Thyroid gland (tissue), 4 donors: Measurements from ENCODE around the gene MINDY4. TPM values are rescaled to one million over a fixed set of nuclear protein-coding genes. Genes with fewer than 3 reads are reported as not detected.

ENCODE experiments used
- DNase-seq, 2 donors: peaks; one replicate each; pipeline ENCODE4 v3.0.0-alpha.2; 2019
- H3K27ac ChIP-seq, 3 donors: fragments of 200-600 bp; sonication (generic); 1 replicate in 2 of 3; 2 replicates in 1 of 3; pipeline ENCODE4 v1.5.1; 2016 to 2019; ENCODE audit warnings: mild to moderate bottlenecking in 1 of 3, moderate library complexity in 1 of 3
- H3K27me3 ChIP-seq: fragments of 200-600 bp; sonication (generic); one replicate; pipeline ENCODE4 v1.5.1; 2019
- H3K36me3 ChIP-seq, 2 donors: fragments of 200-600 bp; sonication (generic); one replicate each; pipeline ENCODE4 v1.5.1; 2016 to 2019
- H3K4me1 ChIP-seq, 2 donors: fragments of 200-600 bp; sonication (generic); one replicate each; pipeline ENCODE4 v1.5.1; 2017 to 2019
- H3K4me3 ChIP-seq, 3 donors: fragments of 200-600 bp; sonication (generic); replicated peaks in 1 of 3; 1 replicate in 2 of 3; 2 replicates in 1 of 3; pipeline ENCODE4 v1.5.1; 2016; ENCODE audit warnings: mild to moderate bottlenecking in 1 of 3
- H3K9me3 ChIP-seq: fragments of 200-600 bp; sonication (generic); one replicate; pipeline ENCODE4 v1.5.1; 2017
- CTCF ChIP-seq, 6 experiments: fragments of 200-600 bp in 3 of 6; fragments of 450-650 bp in 3 of 6; sonication (generic) in 3 of 6; IDR thresholded peaks; one replicate each; pipeline ENCODE4 v1.5.1; 2016 to 2019; ENCODE audit warnings: antibody characterized with exemption in 6 of 6, mild to moderate bottlenecking in 2 of 6, inconsistent platforms in 1 of 6, moderate library complexity in 1 of 6
- POLR2A ChIP-seq, 2 donors: fragments of 450-650 bp; IDR thresholded peaks; one replicate each; pipeline ENCODE4 v1.6.1; 2017; ENCODE audit warnings: antibody characterized with exemption in 2 of 2, mild to moderate bottlenecking in 2 of 2, moderate library complexity in 1 of 2
- whole genome bisulfite sequencing, 2 donors: methylation state at CpG; one replicate each; pipeline ENCODE4 v1.1.5; 2017; 5-methylcytosine and 5-hydroxymethylcytosine counted together
- intact Hi-C: fragments of 100-400 bp; cut with DNase I; formaldehyde crosslinking; loops from one replicate; pipeline ENCODE4 v1.15.1; 2023
- total RNA-seq, 4 donors: library from RNA; depleted of rRNA; stranded (reverse); fragments of >200 nt; gene quantifications; one replicate each; pipeline ENCODE4 v1.2.3, GENCODE V29; 2016

MINDY4 gene
- total RNA-seq, 4 donors from 2014 or later = 17.9 to 33.2 (median 29.7) TPM

DNA sequence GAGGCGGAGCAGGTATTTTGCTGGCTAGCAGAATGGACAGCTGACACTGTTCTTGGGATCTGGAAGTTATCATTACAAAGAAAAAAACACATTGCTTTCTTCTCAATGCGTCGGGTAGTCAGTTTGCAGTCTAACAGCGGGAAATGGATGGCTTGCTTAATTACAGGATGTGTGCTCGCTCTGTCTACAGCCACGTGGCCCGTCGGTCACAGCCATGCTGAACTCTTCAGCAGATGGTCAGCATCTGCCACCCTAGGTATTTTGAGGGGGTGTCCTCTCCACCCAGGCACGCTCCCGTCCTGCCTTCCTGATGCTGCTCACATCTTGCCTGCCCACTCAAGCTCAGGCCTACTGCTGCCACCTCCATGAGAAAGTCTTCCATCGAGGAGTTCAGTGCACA, 39.6 kb upstream of the MINDY4 start:
- Histone ChIP-seq H3K27ac (no peak overlapping the region), H3K36me3 (no peaks in the 10 kb centered on the region), H3K9me3 (no peaks in the 10 kb centered on the region), H3K4me1 (no peaks in the 10 kb centered on the region), H3K4me3 (no peak overlapping the region), H3K27me3 (no peaks in the 10 kb centered on the region)
- no peak for TF ChIP-seq CTCF (IDR thresholded peaks at IDR 0.05)
- no peak for TF ChIP-seq POLR2A (IDR thresholded peaks at IDR 0.05)
- 74 to 82% methylated on average over 11 of the region's 11 CpGs for WGBS, 2 donors
- intact Hi-C loops = no loop called here
- DNase-seq = no peak

DNA sequence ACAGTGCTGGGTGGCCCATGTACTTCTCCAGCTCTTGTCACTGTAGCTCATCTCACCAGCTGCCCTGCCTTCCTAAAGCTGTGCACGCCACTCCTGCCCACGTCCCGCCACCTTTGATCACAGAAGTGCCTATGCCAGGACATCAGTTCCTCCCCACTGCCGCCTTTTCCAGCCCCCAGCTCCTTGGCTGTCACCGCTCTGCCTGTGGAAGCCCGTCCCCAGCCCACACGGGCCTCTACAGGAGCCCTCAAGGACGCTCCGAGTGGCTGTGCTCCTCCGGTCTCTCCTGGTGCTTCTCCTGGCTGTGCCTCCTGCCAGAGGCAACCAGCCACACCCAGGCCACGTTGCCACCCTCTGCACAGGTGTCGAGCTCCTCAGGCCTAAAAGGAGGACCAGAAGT, 38.6 kb upstream of the MINDY4 start:
- intact Hi-C loops = no loop called here
- H3K36me3 ChIP-seq = no peaks in the 10 kb centered on the region
- no peak for DNase-seq
- WGBS, 2 donors = 74 to 84% methylated on average over 11 to 12 of the region's 12 CpGs
- H3K9me3 ChIP-seq = no peaks in the 10 kb centered on the region
- H3K4me1 ChIP-seq = no peaks in the 10 kb centered on the region
- no peak overlapping the region for H3K4me3 ChIP-seq
- no peaks in the 10 kb centered on the region for H3K27me3 ChIP-seq
- H3K27ac ChIP-seq = no peak overlapping the region
- TF ChIP-seq CTCF (IDR thresholded peaks at IDR 0.05) (no peak), POLR2A (IDR thresholded peaks at IDR 0.05) (no peak)

DNA sequence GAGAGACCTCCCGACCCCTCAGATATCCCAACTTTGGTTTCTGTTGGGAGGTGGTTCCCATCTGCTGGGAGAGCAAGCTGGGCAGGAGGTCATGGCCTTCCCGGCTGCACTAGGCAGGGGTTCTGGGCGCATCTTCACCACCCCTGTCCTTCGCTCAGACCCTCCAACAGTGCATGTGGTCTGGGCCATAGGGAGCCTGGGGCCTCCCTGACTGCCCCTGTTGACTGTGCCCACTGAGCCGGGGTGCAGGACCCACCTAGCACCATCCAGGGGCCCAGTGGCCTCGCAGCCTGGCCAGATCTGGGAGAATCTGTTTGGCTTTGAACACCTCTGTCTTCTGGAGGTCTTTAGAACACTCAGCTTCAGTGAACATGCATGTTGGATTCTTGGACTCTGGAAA, 38.0 kb upstream of the MINDY4 start:
- H3K4me1 ChIP-seq = no peaks in the 10 kb centered on the region
- H3K27me3 ChIP-seq = no peaks in the 10 kb centered on the region
- 94 to 96% methylated on average over 5 to 6 of the region's 6 CpGs for WGBS, 2 donors
- no peaks in the 10 kb centered on the region for H3K36me3 ChIP-seq
- DNase-seq = no peak
- H3K9me3 ChIP-seq = no peaks in the 10 kb centered on the region
- no peak for TF ChIP-seq POLR2A (IDR thresholded peaks at IDR 0.05)
- TF ChIP-seq CTCF (IDR thresholded peaks at IDR 0.05) = no peak
- H3K27ac ChIP-seq = no peak overlapping the region
- no peak overlapping the region for H3K4me3 ChIP-seq
- intact Hi-C loops = no loop called here

DNA sequence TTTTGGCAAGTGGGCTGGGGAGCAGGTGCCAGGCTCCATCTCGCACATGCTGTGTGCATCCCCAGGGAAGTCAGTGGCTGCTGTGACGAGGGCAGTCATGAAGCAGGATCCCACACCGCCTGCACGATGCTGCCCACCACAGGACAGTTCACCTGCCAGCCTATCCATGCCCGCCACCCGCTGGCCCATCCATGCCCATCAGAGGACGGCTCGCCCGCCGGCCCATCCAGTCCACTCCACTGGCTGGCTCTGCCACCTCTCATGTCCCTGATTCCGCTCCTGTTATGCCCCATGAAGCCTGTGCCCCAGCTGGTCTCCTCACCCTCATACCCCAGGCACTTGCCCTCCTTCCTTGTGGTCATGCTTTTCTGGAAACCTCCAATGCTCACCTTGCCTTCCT, 37.5 kb upstream of the MINDY4 start:
- no peak overlapping the region for H3K4me3 ChIP-seq
- intact Hi-C loops = no loop called here
- no peak overlapping the region for H3K27ac ChIP-seq
- H3K36me3 ChIP-seq = no peaks in the 10 kb centered on the region
- DNase-seq = no peak
- WGBS, 2 donors = 94 to 95% methylated on average over 8 to 11 of the region's 11 CpGs
- no peak for TF ChIP-seq POLR2A (IDR thresholded peaks at IDR 0.05)
- H3K4me1 ChIP-seq = no peaks in the 10 kb centered on the region
- H3K9me3 ChIP-seq = no peaks in the 10 kb centered on the region
- H3K27me3 ChIP-seq = no peaks in the 10 kb centered on the region

- Histone ChIP-seq H3K27me3 (no peaks in the 10 kb centered on the region), H3K4me1 (no peaks in the 10 kb centered on the region), H3K4me3 (no peak overlapping the region), H3K36me3 (no peaks in the 10 kb centered on the region), H3K9me3 (no peaks in the 10 kb centered on the region), H3K27ac (no peak overlapping the region)
- no peak for DNase-seq
- TF ChIP-seq POLR2A (IDR thresholded peaks at IDR 0.05) (no peak), CTCF (IDR thresholded peaks at IDR 0.05) (no peak)
- 60 to 73% methylated on average over 4 to 7 of the region's 7 CpGs for WGBS, 2 donors
- intact Hi-C loops = no loop called here
Measured at GRCh38 chr7:30734497-30734896, 36.7 kb upstream of the MINDY4 start.

DNA sequence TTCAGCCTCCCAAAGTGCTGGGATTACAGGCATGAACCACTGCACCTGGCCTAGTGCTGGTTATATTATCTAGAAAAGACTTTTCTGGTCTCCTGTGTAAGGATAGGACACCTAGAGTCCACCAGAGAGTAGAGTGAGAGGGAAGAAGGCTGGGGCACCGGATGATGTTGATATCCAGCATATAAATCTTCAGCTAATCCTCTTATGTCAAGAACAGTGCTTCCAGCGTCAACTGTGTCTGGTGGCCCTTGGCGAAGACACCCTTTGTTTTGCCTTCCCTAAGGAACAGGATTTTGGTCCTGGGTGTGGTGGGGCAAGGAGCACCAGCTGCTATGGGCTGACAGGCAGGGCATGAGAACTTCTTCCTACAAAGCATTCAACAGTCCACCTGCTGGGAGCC, 35.6 kb upstream of the MINDY4 start:
- Histone ChIP-seq H3K9me3 (no peaks in the 10 kb centered on the region), H3K4me1 (peaks cover 0 to 4% of the 10 kb centered on the region in 2 donors), H3K36me3 (no peaks in the 10 kb centered on the region), H3K4me3 (no peak overlapping the region), H3K27me3 (no peaks in the 10 kb centered on the region), H3K27ac (no peak overlapping the region)
- DNase-seq = no peak
- WGBS, 2 donors = 91 to 93% methylated on average over 3 of the region's 3 CpGs
- intact Hi-C loops = no loop called here
- TF ChIP-seq POLR2A (IDR thresholded peaks at IDR 0.05) = no peak
- TF ChIP-seq CTCF (IDR thresholded peaks at IDR 0.05) = no peak
